Ascending aorta (tissue), 2 donors: ENCODE results near the gene PCA3. TPM values are rescaled to one million over a fixed set of nuclear protein-coding genes. Genes with fewer than 3 reads are reported as not detected.

Source experiments
- DNase-seq, 2 donors: peaks; one replicate each; pipeline ENCODE4 v3.0.0-alpha.2; 2019; ENCODE audit warnings: low spot score in 2 of 2
- H3K27ac ChIP-seq, 2 donors: fragments of 200-600 bp; sonication (generic); one replicate each; pipeline ENCODE4 v1.5.1; 2016 to 2017; ENCODE audit warnings: mild to moderate bottlenecking in 1 of 2
- H3K27me3 ChIP-seq: fragments of 200-600 bp; sonication (generic); one replicate; pipeline ENCODE4 v1.5.1; 2017
- H3K36me3 ChIP-seq, 2 donors: fragments of 200-600 bp; sonication (generic); one replicate each; pipeline ENCODE4 v1.5.1; 2016
- H3K4me1 ChIP-seq, 2 donors: fragments of 200-600 bp; sonication (generic); one replicate each; pipeline ENCODE4 v1.5.1; 2016 to 2017; ENCODE audit warnings: mild to moderate bottlenecking in 1 of 2
- H3K4me3 ChIP-seq, 2 donors: fragments of 200-600 bp; sonication (generic); one replicate each; pipeline ENCODE4 v1.5.1; 2016 to 2017; ENCODE audit warnings: mild to moderate bottlenecking in 1 of 2
- H3K9me3 ChIP-seq, 2 donors: fragments of 200-600 bp; sonication (generic); one replicate each; pipeline ENCODE4 v1.5.1; 2016
- CTCF ChIP-seq, 3 experiments: fragments of 200-600 bp in 2 of 3; fragments of 450-650 bp in 1 of 3; sonication (generic) in 2 of 3; IDR thresholded peaks; one replicate each; pipeline ENCODE4 v1.5.1; 2016 to 2019; ENCODE audit warnings: antibody characterized with exemption in 3 of 3, mild to moderate bottlenecking in 1 of 3, moderate library complexity in 1 of 3
- intact Hi-C: fragments of 100-400 bp; cut with DNase I; formaldehyde crosslinking; loops from one replicate; pipeline ENCODE4 v1.15.1; 2023
- total RNA-seq: library from RNA; depleted of rRNA; stranded (reverse); fragments of >200 nt; gene quantifications from one replicate; pipeline ENCODE4 v1.1.0, GENCODE V29; 2016

Gene PCA3
- not detected for total RNA-seq

- Histone ChIP-seq H3K4me3 (no peak within 1 kb of the TSS), H3K27ac (no peak within 1 kb of the TSS), H3K36me3 (peaks cover 7 to 22% of the 10 kb centered on the region in 2 donors), H3K4me1 (peaks cover 0 to 3% of the 10 kb centered on the region in 2 donors), H3K27me3 (no peaks in the 10 kb centered on the region), H3K9me3 (no peaks in the 10 kb centered on the region)
- intact Hi-C loops = no loop called here
- DNase-seq = no peak
- TF ChIP-seq CTCF (IDR thresholded peaks at IDR 0.05) = no peak
Measured at GRCh38 chr9:76764138-76764537, at the start of gene PCA3. Gene PCA3, plus strand, starts transcription at chr9:76764438.

- Histone ChIP-seq H3K9me3 (no peaks in the 10 kb centered on the region), H3K27ac (peak overlapping the region; percentile 53 to 67), H3K36me3 (peaks cover 14 to 26% of the 10 kb centered on the region in 2 donors), H3K27me3 (no peaks in the 10 kb centered on the region), H3K4me3 (no peak overlapping the region), H3K4me1 (peaks cover 0 to 10% of the 10 kb centered on the region in 2 donors)
- no peak for DNase-seq
- TF ChIP-seq CTCF (IDR thresholded peaks at IDR 0.05) = no peak
- intact Hi-C loops = loop anchor here (5.0 to 10.0 kb wide), 3 partner anchors 181 to 211 kb away; partner anchors contain the start of gene PRUNE2
Measured at GRCh38 chr9:76716085-76716672, 48.1 kb upstream of the PCA3 start.

GRCh38 chr9:76717176-76717575 lies 47.1 kb upstream of the PCA3 start:
- Histone ChIP-seq H3K4me3 (no peak overlapping the region), H3K27ac (peak overlapping the region; percentile 37 to 67), H3K27me3 (no peaks in the 10 kb centered on the region), H3K9me3 (no peaks in the 10 kb centered on the region), H3K36me3 (peaks cover 12 to 16% of the 10 kb centered on the region in 2 donors), H3K4me1 (peaks cover 0 to 10% of the 10 kb centered on the region in 2 donors)
- no peak for DNase-seq
- no peak for TF ChIP-seq CTCF (IDR thresholded peaks at IDR 0.05)
- intact Hi-C loops = loop anchor here (5.0 to 10.0 kb wide), 3 partner anchors 182 to 210 kb away; partner anchors contain the start of gene PRUNE2

- H3K9me3 ChIP-seq = no peaks in the 10 kb centered on the region
- peak in 1 of 2 donors; percentile 78 for DNase-seq
- H3K4me3 ChIP-seq = no peak overlapping the region
- H3K27ac ChIP-seq = peak overlapping the region; percentile 49 to 67
- H3K4me1 ChIP-seq = peaks cover 0 to 10% of the 10 kb centered on the region in 2 donors
- intact Hi-C loops = loop anchor here (5.0 to 10.0 kb wide), 3 partner anchors 183 to 210 kb away; partner anchors contain the start of gene PRUNE2
- TF ChIP-seq CTCF (IDR thresholded peaks at IDR 0.05) = no peak
- peaks cover 9 to 12% of the 10 kb centered on the region in 2 donors for H3K36me3 ChIP-seq
- H3K27me3 ChIP-seq = no peaks in the 10 kb centered on the region
Measured at GRCh38 chr9:76717613-76718012, 46.6 kb upstream of the PCA3 start.

GRCh38 chr9:76718166-76718565 lies 46.1 kb upstream of the PCA3 start:
- Histone ChIP-seq H3K4me3 (no peak overlapping the region), H3K27me3 (no peaks in the 10 kb centered on the region), H3K36me3 (peaks cover 3 to 6% of the 10 kb centered on the region in 2 donors), H3K4me1 (peaks cover 0 to 10% of the 10 kb centered on the region in 2 donors), H3K9me3 (no peaks in the 10 kb centered on the region), H3K27ac (peak overlapping the region; percentile 49 to 50)
- no peak for TF ChIP-seq CTCF (IDR thresholded peaks at IDR 0.05)
- intact Hi-C loops = loop anchor here (5.0 to 10.0 kb wide), 3 partner anchors 183 to 209 kb away; partner anchors contain the start of gene PRUNE2
- DNase-seq = no peak
